Ovary (tissue), 9 donors: ENCODE results near the gene XKR7. TPM values are rescaled to one million over a fixed set of nuclear protein-coding genes. Genes with fewer than 3 reads are reported as not detected.

Experiments
- DNase-seq, 5 donors: peaks; one replicate each; pipeline ENCODE4 v3.0.0-alpha.2; 2019 to 2020
- H3K27ac ChIP-seq, 2 donors: fragments of 200-600 bp; one replicate each; pipeline versions ENCODE4 v1.5.1 to v1.8.0; 2019 to 2022
- H3K27me3 ChIP-seq: fragments of 200-600 bp; one replicate; pipeline ENCODE4 v1.8.0; 2022
- H3K36me3 ChIP-seq: fragments of 200-600 bp; sonication (generic); one replicate; pipeline ENCODE4 v1.5.1; 2019
- H3K4me1 ChIP-seq: one replicate; pipeline ENCODE4 v1.8.1; 2013; ENCODE audit warnings: mild to moderate bottlenecking, moderate library complexity; ENCODE audit not compliant: insufficient read depth
- H3K4me3 ChIP-seq: fragments of 200-600 bp; sonication (generic); one replicate; pipeline ENCODE4 v1.5.1; 2017
- H3K9me3 ChIP-seq, 2 donors: fragments of 200-600 bp in 1 of 2; sonication (generic) in 1 of 2; one replicate each; pipeline versions ENCODE4 v1.5.1 to v1.8.1; 2013 to 2019; ENCODE audit warnings: mild to moderate bottlenecking in 1 of 2, moderate library complexity in 1 of 2
- EP300 ChIP-seq: sonication (generic); formaldehyde crosslinking; IDR thresholded peaks from one replicate; pipeline ENCODE4 v1.6.1; 2017; ENCODE audit warnings: antibody characterized with exemption
- POLR2A ChIP-seq: fragments of 450-650 bp; IDR thresholded peaks from one replicate; pipeline ENCODE4 v1.6.1; 2017; ENCODE audit warnings: antibody characterized with exemption, mild to moderate bottlenecking, moderate library complexity
- WGBS, 3 donors: extraction: QIAGEN DNeasy Blood & Tissue Kit in 1 of 3; methylation state at CpG; one replicate each; pipeline versions ENCODE4 v1.1.5 to v1.1.7; 2013 to 2017; 5-methylcytosine and 5-hydroxymethylcytosine counted together
- intact Hi-C, 4 donors: fragments of 100-400 bp; cut with DNase I; formaldehyde crosslinking; loops; one replicate each; pipeline versions ENCODE4 v1.11.0 to v1.15.1; 2022 to 2023
- polyA plus RNA-seq, 2 donors: library from polyadenylated mRNA; stranded (reverse); fragments of 200-250 nt in 1 of 2; fragments of 350-450 nt in 1 of 2; fragmentation: Illumina TruSeq in 1 of 2; extraction: RNeasy Lipid Tissue Mini Kit (QIAGEN cat#74804) in 1 of 2; gene quantifications; one replicate each; pipeline ENCODE4 v1.2.3, GENCODE V29; 2013 to 2014
- total RNA-seq, 7 donors: library from RNA; depleted of rRNA in 2 of 7; stranded (reverse); fragments of >200 nt in 2 of 7; fragmentation: NEBNext Ultra II Directional in 3 of 7; extraction: Animal tissue kit (Norgen Biotek cat#: 25700) in 3 of 7; gene quantifications; one replicate each; pipeline versions ENCODE4 v1.1.0 to v1.2.4, GENCODE V29; 2016 to 2023
- TF ChIP-seq, protein P1 (sequence below), 3 donors: fragments of 450-650 bp in 2 of 3; fragments of 200-600 bp in 1 of 3; IDR thresholded peaks; one replicate each; pipeline versions ENCODE4 v1.5.1 to v1.8.0; 2016 to 2022; ENCODE audit warnings: antibody characterized with exemption in 3 of 3, mild to moderate bottlenecking in 1 of 3
- donor health status: DM: no; HTN: no; CAD: no; lungs with moderate emphysema.
- donor health status: DM: no; HTN: no; CAD: no.
- donor health status: Bipolar disorder and iron deficiency.
- donor health status: DM: yes; HTN: yes; CAD: no.
- donor health status: DM: no; HTN: no; CAD: no.
- donor health status: DM: yes; HTN: yes; CAD: no.

Gene XKR7
- total and polyA plus RNA-seq, 9 donors: not detected

DNA sequence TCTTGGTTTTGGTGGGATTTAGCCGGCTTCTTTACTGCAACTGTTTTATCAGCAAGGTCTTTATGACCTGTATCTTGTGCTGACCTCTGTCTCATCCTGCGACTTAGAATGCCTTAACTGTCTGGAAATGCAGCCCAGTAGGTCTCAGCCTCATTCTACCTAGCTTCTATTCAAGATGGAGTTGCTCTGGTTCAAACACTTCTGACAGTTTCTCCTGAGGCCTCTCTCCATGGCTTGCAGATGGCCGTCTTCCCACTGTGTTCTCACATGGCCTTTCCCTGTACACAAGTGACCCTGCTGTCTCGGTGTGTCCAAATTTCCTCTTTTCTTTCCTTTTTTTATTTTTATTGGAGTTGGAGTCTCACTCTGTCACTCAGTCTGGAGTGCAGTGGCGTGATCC is 38.1 kb downstream of the XKR7 start:
- Histone ChIP-seq H3K4me1 (no peaks in the 10 kb centered on the region), H3K36me3 (no peaks in the 10 kb centered on the region), H3K9me3 (no peaks in the 10 kb centered on the region), H3K4me3 (no peak overlapping the region), H3K27me3 (no peaks in the 10 kb centered on the region), H3K27ac (no peak overlapping the region)
- intact Hi-C loops: no loop called here
- no peak for DNase-seq
- TF ChIP-seq EP300 (no peak), POLR2A (no peak)
- TF ChIP-seq, protein P1, sequence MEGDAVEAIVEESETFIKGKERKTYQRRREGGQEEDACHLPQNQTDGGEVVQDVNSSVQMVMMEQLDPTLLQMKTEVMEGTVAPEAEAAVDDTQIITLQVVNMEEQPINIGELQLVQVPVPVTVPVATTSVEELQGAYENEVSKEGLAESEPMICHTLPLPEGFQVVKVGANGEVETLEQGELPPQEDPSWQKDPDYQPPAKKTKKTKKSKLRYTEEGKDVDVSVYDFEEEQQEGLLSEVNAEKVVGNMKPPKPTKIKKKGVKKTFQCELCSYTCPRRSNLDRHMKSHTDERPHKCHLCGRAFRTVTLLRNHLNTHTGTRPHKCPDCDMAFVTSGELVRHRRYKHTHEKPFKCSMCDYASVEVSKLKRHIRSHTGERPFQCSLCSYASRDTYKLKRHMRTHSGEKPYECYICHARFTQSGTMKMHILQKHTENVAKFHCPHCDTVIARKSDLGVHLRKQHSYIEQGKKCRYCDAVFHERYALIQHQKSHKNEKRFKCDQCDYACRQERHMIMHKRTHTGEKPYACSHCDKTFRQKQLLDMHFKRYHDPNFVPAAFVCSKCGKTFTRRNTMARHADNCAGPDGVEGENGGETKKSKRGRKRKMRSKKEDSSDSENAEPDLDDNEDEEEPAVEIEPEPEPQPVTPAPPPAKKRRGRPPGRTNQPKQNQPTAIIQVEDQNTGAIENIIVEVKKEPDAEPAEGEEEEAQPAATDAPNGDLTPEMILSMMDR (IDR thresholded peaks at IDR 0.05): no peak
- WGBS, 3 donors: 72 to 79% (median 77%) methylated on average over 5 of the region's 5 CpGs

DNA sequence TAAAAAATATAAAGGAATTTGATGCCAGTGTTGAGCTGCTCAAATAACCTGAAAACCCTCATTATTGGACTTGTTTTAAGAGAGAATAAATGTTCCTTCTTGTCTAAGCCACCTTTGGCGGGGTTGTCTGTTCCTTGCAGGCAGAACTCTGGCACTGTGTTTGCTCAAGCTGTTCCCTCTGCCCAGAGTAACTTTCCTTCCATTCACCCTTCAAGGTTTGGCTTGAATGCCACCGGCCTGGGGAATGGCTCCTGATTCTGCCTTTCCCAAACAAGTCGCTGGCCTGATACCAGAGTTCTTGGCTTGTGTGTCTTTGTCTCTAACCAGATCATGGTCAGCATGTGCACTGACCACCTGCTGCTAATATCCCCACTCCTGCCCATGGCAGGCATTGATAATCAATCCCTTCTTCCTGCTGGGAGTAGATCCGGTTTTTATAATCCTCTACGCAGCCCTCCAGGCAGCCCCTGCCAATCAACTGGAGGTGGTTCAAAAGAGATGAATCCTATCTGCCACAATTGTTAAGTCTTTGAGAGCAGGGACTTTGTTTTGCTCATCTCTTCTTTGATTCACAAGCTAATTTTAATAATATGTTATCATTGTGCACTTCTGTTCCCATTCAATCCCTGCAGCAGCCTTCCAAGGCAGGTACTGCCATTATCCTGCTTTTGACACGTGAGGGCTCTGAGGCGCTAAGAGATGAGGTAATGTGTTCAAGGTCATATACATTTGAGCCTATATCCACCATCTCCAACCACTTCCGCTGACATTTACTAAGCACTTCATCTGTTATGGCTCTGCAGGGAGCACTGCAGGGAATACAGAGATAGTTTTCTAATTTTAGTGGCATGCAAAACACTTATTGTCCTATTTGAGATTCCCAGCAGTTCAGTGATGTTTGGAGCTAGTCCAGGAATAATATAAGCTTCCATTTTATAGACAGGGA is 39.2 kb downstream of the XKR7 start:
- Histone ChIP-seq H3K27ac (no peak overlapping the region), H3K4me3 (no peak overlapping the region), H3K9me3 (no peaks in the 10 kb centered on the region), H3K4me1 (no peaks in the 10 kb centered on the region), H3K27me3 (no peaks in the 10 kb centered on the region), H3K36me3 (no peaks in the 10 kb centered on the region)
- intact Hi-C loops: no loop called here
- TF ChIP-seq EP300: no peak
- TF ChIP-seq, protein P1 (IDR thresholded peaks at IDR 0.05): no peak
- no peak for TF ChIP-seq POLR2A
- DNase-seq: no peak
- WGBS, 3 donors: 41 to 50% (median 47%) methylated on average over 8 of the region's 8 CpGs

DNA sequence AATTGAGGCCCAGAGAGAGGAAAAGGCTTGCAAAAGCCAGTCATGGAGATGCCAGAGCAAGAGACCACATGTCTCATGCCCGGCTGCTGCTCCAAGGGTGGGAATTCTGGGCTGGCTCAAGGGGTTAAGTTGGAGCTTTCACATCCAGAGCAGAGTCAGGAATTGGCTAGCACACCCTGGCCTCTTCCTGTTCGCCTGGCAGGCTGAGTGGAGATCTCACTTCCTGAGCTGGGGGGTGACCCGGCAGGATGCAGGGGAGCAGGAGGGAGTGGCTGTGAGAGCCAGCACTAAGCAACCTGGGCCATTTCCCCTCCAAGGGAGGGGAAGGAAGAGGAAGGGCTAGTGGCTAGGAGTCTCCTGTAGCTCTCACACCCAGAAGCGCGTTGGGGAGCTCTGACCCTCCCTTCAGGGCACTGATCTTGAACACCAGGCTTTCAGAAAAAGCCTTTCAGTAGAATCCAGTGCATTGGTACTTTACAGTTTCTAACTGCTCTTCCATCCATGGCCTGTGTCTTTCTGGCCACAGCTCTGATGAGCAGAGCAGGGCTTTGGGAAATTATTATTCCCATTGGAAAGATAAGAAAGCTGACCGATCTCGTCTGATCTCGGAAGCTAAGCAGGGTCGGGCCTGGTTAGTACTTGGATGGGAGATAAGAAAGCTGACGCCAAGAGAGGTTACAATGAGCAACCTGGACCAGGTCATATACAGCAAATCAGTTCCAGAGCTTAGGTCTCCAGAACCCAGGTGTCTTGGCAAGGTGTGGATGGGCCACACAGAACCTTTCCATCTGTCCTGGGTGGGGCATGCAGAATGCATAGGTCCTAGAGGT is 40.1 kb downstream of the XKR7 start:
- intact Hi-C loops: no loop called here
- Histone ChIP-seq H3K4me1 (no peaks in the 10 kb centered on the region), H3K27ac (no peak overlapping the region), H3K4me3 (no peak overlapping the region), H3K36me3 (no peaks in the 10 kb centered on the region), H3K27me3 (no peaks in the 10 kb centered on the region), H3K9me3 (no peaks in the 10 kb centered on the region)
- peak in 1 of 5 donors; percentile 36 for DNase-seq
- whole genome bisulfite sequencing, 3 donors: 33 to 37% (median 35%) methylated on average over 10 of the region's 10 CpGs
- TF ChIP-seq EP300: no peak
- TF ChIP-seq POLR2A: no peak
- TF ChIP-seq, protein P1 (IDR thresholded peaks at IDR 0.05): no peak

DNA sequence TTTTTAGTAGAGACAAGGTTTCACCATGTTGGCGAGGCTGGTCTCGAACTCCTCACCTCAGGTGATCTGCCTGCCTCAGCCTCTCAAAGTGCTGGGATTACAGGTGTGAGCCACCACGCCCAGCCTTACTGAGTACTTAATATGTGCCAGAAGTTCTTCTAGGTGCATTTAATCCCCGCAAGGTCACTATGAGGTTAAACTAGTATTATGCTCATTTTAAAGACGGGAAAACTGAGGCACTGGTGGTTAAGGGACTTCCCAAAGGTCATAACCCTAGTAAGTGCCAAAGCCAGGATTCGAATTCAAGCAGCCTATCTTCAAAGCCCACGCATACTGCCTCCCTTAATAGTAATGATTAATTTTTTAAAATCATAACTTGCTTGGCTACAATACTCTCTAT is 41.6 kb downstream of the XKR7 start:
- Histone ChIP-seq H3K4me1 (no peaks in the 10 kb centered on the region), H3K27me3 (no peaks in the 10 kb centered on the region), H3K36me3 (no peaks in the 10 kb centered on the region), H3K4me3 (no peak overlapping the region), H3K27ac (no peak overlapping the region), H3K9me3 (no peaks in the 10 kb centered on the region)
- 77 to 86% (median 82%) methylated on average over 7 of the region's 7 CpGs for WGBS, 3 donors
- DNase-seq: no peak
- intact Hi-C loops: no loop called here
- TF ChIP-seq, protein P1 (IDR thresholded peaks at IDR 0.05): no peak
- TF ChIP-seq POLR2A: no peak
